Suprapubic skin (tissue), 3 donors: ENCODE results near the gene RMND5B.

Source experiments
- EP300 ChIP-seq: sonication (generic); formaldehyde crosslinking; IDR thresholded peaks from one replicate; pipeline ENCODE4 v1.6.1; 2017; ENCODE audit warnings: antibody characterized with exemption
- TF ChIP-seq, protein P1 (sequence below), 2 donors: fragments of 200-600 bp in 1 of 2; fragments of 450-650 bp in 1 of 2; sonication (generic) in 1 of 2; IDR thresholded peaks; one replicate each; pipeline ENCODE4 v1.5.1; 2016 to 2019; ENCODE audit warnings: antibody characterized with exemption in 2 of 2, mild to moderate bottlenecking in 1 of 2, moderate library complexity in 1 of 2

GRCh38 chr5:178083922-178084321 lies 46.9 kb upstream of the RMND5B start:
- TF ChIP-seq, protein P1, sequence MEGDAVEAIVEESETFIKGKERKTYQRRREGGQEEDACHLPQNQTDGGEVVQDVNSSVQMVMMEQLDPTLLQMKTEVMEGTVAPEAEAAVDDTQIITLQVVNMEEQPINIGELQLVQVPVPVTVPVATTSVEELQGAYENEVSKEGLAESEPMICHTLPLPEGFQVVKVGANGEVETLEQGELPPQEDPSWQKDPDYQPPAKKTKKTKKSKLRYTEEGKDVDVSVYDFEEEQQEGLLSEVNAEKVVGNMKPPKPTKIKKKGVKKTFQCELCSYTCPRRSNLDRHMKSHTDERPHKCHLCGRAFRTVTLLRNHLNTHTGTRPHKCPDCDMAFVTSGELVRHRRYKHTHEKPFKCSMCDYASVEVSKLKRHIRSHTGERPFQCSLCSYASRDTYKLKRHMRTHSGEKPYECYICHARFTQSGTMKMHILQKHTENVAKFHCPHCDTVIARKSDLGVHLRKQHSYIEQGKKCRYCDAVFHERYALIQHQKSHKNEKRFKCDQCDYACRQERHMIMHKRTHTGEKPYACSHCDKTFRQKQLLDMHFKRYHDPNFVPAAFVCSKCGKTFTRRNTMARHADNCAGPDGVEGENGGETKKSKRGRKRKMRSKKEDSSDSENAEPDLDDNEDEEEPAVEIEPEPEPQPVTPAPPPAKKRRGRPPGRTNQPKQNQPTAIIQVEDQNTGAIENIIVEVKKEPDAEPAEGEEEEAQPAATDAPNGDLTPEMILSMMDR (IDR thresholded peaks at IDR 0.05), result no peak
- TF ChIP-seq EP300, result no peak
